ENCODE results near the gene CACNB2.

The CACNB2 gene

GRCh38 chr10:18140149-18140956, at the start of gene CACNB2:
Gene CACNB2 (plus strand): TSS chr10:18140424.
- DNase-seq = no peak

GRCh38 chr10:18094332-18094731, 45.9 kb upstream of the CACNB2 start:
- DNase-seq = no peak

GRCh38 chr10:18094793-18095192, 45.4 kb upstream of the CACNB2 start:
- DNase-seq = no peak

GRCh38 chr10:18097524-18097923, 42.7 kb upstream of the CACNB2 start:
- DNase-seq = no peak

- DNase-seq = no peak
Measured at GRCh38 chr10:18098201-18098600, 42.0 kb upstream of the CACNB2 start.

GRCh38 chr10:18099415-18099814, 40.8 kb upstream of the CACNB2 start:
- DNase-seq = no peak

GRCh38 chr10:18100669-18101068, 39.6 kb upstream of the CACNB2 start:
- no peak for DNase-seq

GRCh38 chr10:18102404-18102803, 37.8 kb upstream of the CACNB2 start:
- DNase-seq = no peak

GRCh38 chr10:18104223-18104872, 35.9 kb upstream of the CACNB2 start:
- DNase-seq = peak in 3 of 4 experiments; percentile 1 to 22 (median 6)

- no peak for DNase-seq
Measured at GRCh38 chr10:18109341-18109870, 30.8 kb upstream of the CACNB2 start.

- no peak for DNase-seq
Measured at GRCh38 chr10:18113881-18114280, 26.3 kb upstream of the CACNB2 start.

- no peak for DNase-seq
Measured at GRCh38 chr10:18117276-18117675, 22.9 kb upstream of the CACNB2 start.

GRCh38 chr10:18122753-18123152, 17.5 kb upstream of the CACNB2 start:
- no peak for DNase-seq

- no peak for DNase-seq
Measured at GRCh38 chr10:18133046-18133445, 7.2 kb upstream of the CACNB2 start.

GRCh38 chr10:18134509-18134908, 5.7 kb upstream of the CACNB2 start:
- no peak for DNase-seq

- no peak for DNase-seq
Measured at GRCh38 chr10:18134921-18135320, 5.3 kb upstream of the CACNB2 start.

- DNase-seq = no peak
Measured at GRCh38 chr10:18136073-18136791, 4.0 kb upstream of the CACNB2 start.

GRCh38 chr10:18137111-18137510, 3.1 kb upstream of the CACNB2 start:
- no peak for DNase-seq

GRCh38 chr10:18140957-18141845, 977 bp downstream of the CACNB2 start:
- no peak for DNase-seq

- DNase-seq = no peak
Measured at GRCh38 chr10:18142151-18142550, 1.9 kb downstream of the CACNB2 start.

- DNase-seq = no peak
Measured at GRCh38 chr10:18144396-18144795, 4.2 kb downstream of the CACNB2 start.

GRCh38 chr10:18144928-18145327, 4.7 kb downstream of the CACNB2 start:
- DNase-seq = no peak
